Measurements from ENCODE around the gene WDFY1.

- TF ChIP-seq, protein P1, sequence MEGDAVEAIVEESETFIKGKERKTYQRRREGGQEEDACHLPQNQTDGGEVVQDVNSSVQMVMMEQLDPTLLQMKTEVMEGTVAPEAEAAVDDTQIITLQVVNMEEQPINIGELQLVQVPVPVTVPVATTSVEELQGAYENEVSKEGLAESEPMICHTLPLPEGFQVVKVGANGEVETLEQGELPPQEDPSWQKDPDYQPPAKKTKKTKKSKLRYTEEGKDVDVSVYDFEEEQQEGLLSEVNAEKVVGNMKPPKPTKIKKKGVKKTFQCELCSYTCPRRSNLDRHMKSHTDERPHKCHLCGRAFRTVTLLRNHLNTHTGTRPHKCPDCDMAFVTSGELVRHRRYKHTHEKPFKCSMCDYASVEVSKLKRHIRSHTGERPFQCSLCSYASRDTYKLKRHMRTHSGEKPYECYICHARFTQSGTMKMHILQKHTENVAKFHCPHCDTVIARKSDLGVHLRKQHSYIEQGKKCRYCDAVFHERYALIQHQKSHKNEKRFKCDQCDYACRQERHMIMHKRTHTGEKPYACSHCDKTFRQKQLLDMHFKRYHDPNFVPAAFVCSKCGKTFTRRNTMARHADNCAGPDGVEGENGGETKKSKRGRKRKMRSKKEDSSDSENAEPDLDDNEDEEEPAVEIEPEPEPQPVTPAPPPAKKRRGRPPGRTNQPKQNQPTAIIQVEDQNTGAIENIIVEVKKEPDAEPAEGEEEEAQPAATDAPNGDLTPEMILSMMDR (IDR thresholded peaks at IDR 0.05) = no peak
- no peak for TF ChIP-seq POLR2A (IDR thresholded peaks at IDR 0.05)
Measured at GRCh38 chr2:223854741-223855140, 90.4 kb downstream of the WDFY1 start.
